Activated CD8-positive, alpha-beta memory T cell treated with anti-CD3 and anti-CD28 coated beads, Interleukin-2, amount 10 ng/mL, durations not matched to agents 7 days and 5 days (primary cell): Measurements from ENCODE around the gene FAM131C. TPM values are rescaled to one million over a fixed set of nuclear protein-coding genes. Genes with fewer than 3 reads are reported as not detected.
A peak's percentile ranks its signal among the peaks of the same experiment; 100 is the strongest.
"Not testable (repeated sequence)": the region's sequence is repeated elsewhere in the genome, so short reads cannot be mapped to it uniquely, and the experiment has no call there.

Experiments used
- ATAC-seq: fragments of 150-1000 bp; cut with Tn5 transposase; one replicate; pipeline ENCODE4 v1.10.0; 2021; ENCODE audit warnings: moderate library complexity
- CTCF ChIA-PET: fragments of 350-600 bp; sonication (Branson Sonifier 250); formaldehyde crosslinking; loops from one replicate; lab custom pipeline; 2021; ENCODE audit warnings: antibody characterized with exemption; lab: Charles Lee
- DNase-seq: peaks from one replicate; pipeline ENCODE4 v3.0.0-alpha.2; 2020
- H3K27ac Mint-ChIP-seq: one replicate; pipeline ENCODE4 v1.8.0; 2021; ENCODE audit warnings: mild to moderate bottlenecking, mixed read lengths
- H3K27me3 Mint-ChIP-seq: one replicate; pipeline ENCODE4 v1.8.0; 2021; ENCODE audit warnings: mixed read lengths
- H3K36me3 Mint-ChIP-seq: one replicate; pipeline ENCODE4 v1.8.0; 2021; ENCODE audit warnings: mild to moderate bottlenecking, mixed read lengths
- H3K4me1 Mint-ChIP-seq: one replicate; pipeline ENCODE4 v1.8.0; 2021; ENCODE audit warnings: mixed read lengths
- H3K4me3 Mint-ChIP-seq: one replicate; pipeline ENCODE4 v1.8.0; 2021; ENCODE audit warnings: mild to moderate bottlenecking, moderate library complexity, mixed read lengths
- H3K9me3 Mint-ChIP-seq: one replicate; pipeline ENCODE4 v1.8.0; 2022; ENCODE audit warnings: low read depth, mixed read lengths
- total RNA-seq, 2 experiments: library from RNA; stranded (reverse); gene quantifications; one replicate each; pipeline ENCODE4 v1.2.3, GENCODE V29; 2021

Gene FAM131C
- total RNA-seq, 2 experiments from 2014 or later, result 0.91 to 1.8 TPM

- CTCF ChIA-PET, result interaction anchor here (0.8 to 8.5 kb wide), 5 partner anchors 12 to 59 kb away, joined by 3 to 99 read pairs (median 5); no protein-coding TSS in a partner anchor
- Mint-ChIP-seq H3K4me1 (peaks cover 66% of the 10 kb centered on the region), H3K27ac (no peak overlapping the region), H3K27me3 (peaks cover 37% of the 10 kb centered on the region), H3K9me3 (no peaks in the 10 kb centered on the region), H3K4me3 (no peak overlapping the region), H3K36me3 (no peaks in the 10 kb centered on the region)
- ATAC-seq, result no peak
- DNase-seq, result no peak
Observed at GRCh38 chr1:16068356-16069270, 4.8 kb downstream of the FAM131C start.

- H3K4me3 Mint-ChIP-seq, result no peak overlapping the region
Observed at GRCh38 chr1:16067933-16068332, 5.5 kb downstream of the FAM131C start.

GRCh38 chr1:16067127-16067768 lies 6.2 kb downstream of the FAM131C start:
- peaks cover 71% of the 10 kb centered on the region for H3K4me1 Mint-ChIP-seq
- peak; percentile 57 for DNase-seq

More at GRCh38 chr1:16067933-16068332, 5.5 kb downstream of the FAM131C start:
- peaks cover 71% of the 10 kb centered on the region for H3K4me1 Mint-ChIP-seq
- DNase-seq, result no peak
- CTCF ChIA-PET, result interaction anchor here (0.8 to 8.5 kb wide), 4 partner anchors 12 to 58 kb away, joined by 3 to 99 read pairs (median 4); no protein-coding TSS in a partner anchor
- no peaks in the 10 kb centered on the region for H3K9me3 Mint-ChIP-seq
- no peak overlapping the region for H3K27ac Mint-ChIP-seq
- no peak for ATAC-seq
- H3K36me3 Mint-ChIP-seq, result no peaks in the 10 kb centered on the region
- peaks cover 36% of the 10 kb centered on the region for H3K27me3 Mint-ChIP-seq

GRCh38 chr1:16066245-16066644 lies 7.2 kb downstream of the FAM131C start:
- peaks cover 67% of the 10 kb centered on the region for H3K4me1 Mint-ChIP-seq
- CTCF ChIA-PET, result interaction anchor here (0.7 to 8.5 kb wide), 3 partner anchors 11 to 275 kb away, joined by 3 to 99 read pairs (median 16); no protein-coding TSS in a partner anchor

More at GRCh38 chr1:16067127-16067768, 6.2 kb downstream of the FAM131C start:
- H3K36me3 Mint-ChIP-seq, result no peaks in the 10 kb centered on the region
- peak; percentile 22 for ATAC-seq
- peaks cover 29% of the 10 kb centered on the region for H3K27me3 Mint-ChIP-seq
- CTCF ChIA-PET, result interaction anchor here (1.4 to 8.5 kb wide), 3 partner anchors 11 to 58 kb away, joined by 3 to 99 read pairs (median 5); no protein-coding TSS in a partner anchor
- no peaks in the 10 kb centered on the region for H3K9me3 Mint-ChIP-seq
- H3K4me3 Mint-ChIP-seq, result no peak overlapping the region
- no peak overlapping the region for H3K27ac Mint-ChIP-seq

GRCh38 chr1:16065269-16065576 lies 8.2 kb downstream of the FAM131C start:
- H3K27me3 Mint-ChIP-seq, result peaks cover 20% of the 10 kb centered on the region
- DNase-seq (no peak), ATAC-seq (no peak)
- CTCF ChIA-PET, result interaction anchor here (1.2 to 2.9 kb wide), 5 partner anchors 8 to 17 kb away, joined by 4 to 16 read pairs (median 15); partner anchors contain the start of gene FAM131C
- H3K4me1 Mint-ChIP-seq, result peaks cover 58% of the 10 kb centered on the region
- no peaks in the 10 kb centered on the region for H3K9me3 Mint-ChIP-seq
- no peak overlapping the region for H3K4me3 Mint-ChIP-seq
- no peaks in the 10 kb centered on the region for H3K36me3 Mint-ChIP-seq
- peak overlapping the region; percentile 78 for H3K27ac Mint-ChIP-seq

More at GRCh38 chr1:16066245-16066644, 7.2 kb downstream of the FAM131C start:
- Mint-ChIP-seq H3K36me3 (no peaks in the 10 kb centered on the region), H3K27ac (no peak overlapping the region), H3K4me3 (no peak overlapping the region), H3K27me3 (peaks cover 21% of the 10 kb centered on the region), H3K9me3 (no peaks in the 10 kb centered on the region)
- no peak for ATAC-seq
- no peak for DNase-seq

GRCh38 chr1:16064536-16065268 lies 8.7 kb downstream of the FAM131C start:
- Mint-ChIP-seq H3K36me3 (no peaks in the 10 kb centered on the region), H3K9me3 (no peaks in the 10 kb centered on the region), H3K27me3 (peaks cover 20% of the 10 kb centered on the region), H3K4me1 (peaks cover 53% of the 10 kb centered on the region), H3K4me3 (peak overlapping the region; percentile 52), H3K27ac (peak overlapping the region; percentile 78)
- peak; percentile 32 for ATAC-seq
- no peak for DNase-seq
- CTCF ChIA-PET, result interaction anchor here (0.6 to 2.9 kb wide), 10 partner anchors 9 to 273 kb away, joined by 3 to 16 read pairs (median 6); partner anchors contain the start of gene FAM131C

GRCh38 chr1:16063921-16064320 lies 9.5 kb downstream of the FAM131C start:
- peak overlapping the region; percentile 52 for H3K4me3 Mint-ChIP-seq
- no peaks in the 10 kb centered on the region for H3K9me3 Mint-ChIP-seq
- peak; percentile 14 for ATAC-seq
- peak overlapping the region; percentile 78 for H3K27ac Mint-ChIP-seq
- peaks cover 18% of the 10 kb centered on the region for H3K27me3 Mint-ChIP-seq
- DNase-seq, result no peak
- H3K36me3 Mint-ChIP-seq, result no peaks in the 10 kb centered on the region
- CTCF ChIA-PET, result interaction anchor here (0.6 to 2.9 kb wide), 8 partner anchors 9 to 272 kb away, joined by 3 to 16 read pairs (median 6); partner anchors contain the start of gene FAM131C
- peaks cover 45% of the 10 kb centered on the region for H3K4me1 Mint-ChIP-seq

GRCh38 chr1:16063226-16063829 lies 10.1 kb downstream of the FAM131C start:
- no peaks in the 10 kb centered on the region for H3K36me3 Mint-ChIP-seq

GRCh38 chr1:16062687-16063075 lies 10.8 kb downstream of the FAM131C start:
- DNase-seq, CTCF ChIA-PET, H3K4me3 Mint-ChIP-seq, ATAC-seq, H3K9me3 Mint-ChIP-seq, H3K36me3 Mint-ChIP-seq, H3K27ac Mint-ChIP-seq: not testable (repeated sequence)
- Mint-ChIP-seq H3K27me3 (peaks cover 15% of the 10 kb centered on the region), H3K4me1 (peaks cover 32% of the 10 kb centered on the region)

More at GRCh38 chr1:16063226-16063829, 10.1 kb downstream of the FAM131C start:
- Mint-ChIP-seq H3K4me1 (peaks cover 39% of the 10 kb centered on the region), H3K4me3 (peak overlapping the region; percentile 52), H3K27me3 (peaks cover 15% of the 10 kb centered on the region), H3K27ac (peak overlapping the region; percentile 78), H3K9me3 (no peaks in the 10 kb centered on the region)
- DNase-seq (no peak), ATAC-seq (no peak)
- CTCF ChIA-PET, result interaction anchor here (1.1 to 2.9 kb wide), 5 partner anchors 8 to 248 kb away, joined by 3 to 16 read pairs (median 15); partner anchors contain the start of gene FAM131C

GRCh38 chr1:16061989-16062686 lies 11.3 kb downstream of the FAM131C start:
- CTCF ChIA-PET, H3K4me3 Mint-ChIP-seq, H3K9me3 Mint-ChIP-seq, ATAC-seq, DNase-seq, H3K27ac Mint-ChIP-seq, H3K36me3 Mint-ChIP-seq: not testable (repeated sequence)
- Mint-ChIP-seq H3K27me3 (peaks cover 13% of the 10 kb centered on the region), H3K4me1 (peaks cover 27% of the 10 kb centered on the region)

GRCh38 chr1:16061266-16061665 lies 12.2 kb downstream of the FAM131C start:
- no peaks in the 10 kb centered on the region for H3K9me3 Mint-ChIP-seq
- H3K27me3 Mint-ChIP-seq, result peaks cover 12% of the 10 kb centered on the region
- ATAC-seq (no peak), DNase-seq (no peak)
- H3K4me1 Mint-ChIP-seq, result peaks cover 26% of the 10 kb centered on the region
- no peak overlapping the region for H3K4me3 Mint-ChIP-seq
- H3K27ac Mint-ChIP-seq, result no peak overlapping the region
- CTCF ChIA-PET, result interaction anchor here (1.2 kb wide), 1 partner anchor 269 kb away, joined by 3 read pairs; no protein-coding TSS in a partner anchor
- no peaks in the 10 kb centered on the region for H3K36me3 Mint-ChIP-seq
